22Rv1 (cell line): ENCODE measurements around the gene MYH16.

Experiments
- CTCF ChIP-seq: fragments of 450-650 bp; IDR thresholded peaks from 2 replicates; pipeline ENCODE4 v1.5.1; 2017; ENCODE audit warnings: mild to moderate bottlenecking
- ZFX ChIP-seq: fragments of 450-650 bp; IDR thresholded peaks from 2 replicates; pipeline ENCODE4 v1.6.1; 2017; ENCODE audit warnings: antibody characterized with exemption, borderline replicate concordance

- TF ChIP-seq CTCF (no peak), ZFX (no peak)
Measured at GRCh38 chr7:99235925-99236324, 36.7 kb upstream of the MYH16 start.
